Erythroblast (primary cell): Measurements from ENCODE around the gene TMSB15C.

Source experiments
- GATA1 ChIP-seq: IDR thresholded peaks from 2 replicates; pipeline ENCODE4 v1.6.1; 2011; ENCODE audit warnings: low read depth, mild to moderate bottlenecking, control low read depth, low read length, moderate library complexity
- POLR2A ChIP-seq: IDR thresholded peaks from 2 replicates; pipeline ENCODE4 v1.6.1; 2011; ENCODE audit warnings: mild to moderate bottlenecking, low read length

DNA sequence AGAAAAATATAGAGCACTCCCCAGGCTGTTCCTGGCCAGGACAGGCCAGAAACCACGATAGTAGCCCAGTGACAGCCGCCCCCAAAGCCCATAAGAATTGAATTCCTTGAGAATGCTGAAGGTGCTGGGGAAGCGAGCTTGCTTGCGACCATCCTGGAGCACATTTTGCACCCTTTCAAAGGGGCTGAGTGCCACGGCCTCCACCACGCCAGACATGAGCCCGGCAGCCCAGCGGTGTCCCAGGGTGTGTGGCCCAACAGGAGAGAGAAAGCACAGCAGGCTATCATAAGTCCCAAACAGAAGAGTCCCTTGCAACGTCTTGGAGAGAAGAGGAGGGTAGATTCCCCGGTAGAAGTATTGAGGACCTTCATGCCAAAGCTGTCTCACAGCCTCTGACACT is 28.6 kb upstream of the TMSB15C start:
- TF ChIP-seq POLR2A (no peak), GATA1 (no peak)
